NCI-H2196 treated with DMSO at 0.1 percent for 48 hours (cell line): ENCODE results near the gene OTOG.

Experiments used
- DNase-seq: peaks from one replicate; lab custom pipeline; 2025; ENCODE audit not compliant: unreplicated experiment; lab: John Stamatoyannopoulos, UW

The OTOG gene

DNA sequence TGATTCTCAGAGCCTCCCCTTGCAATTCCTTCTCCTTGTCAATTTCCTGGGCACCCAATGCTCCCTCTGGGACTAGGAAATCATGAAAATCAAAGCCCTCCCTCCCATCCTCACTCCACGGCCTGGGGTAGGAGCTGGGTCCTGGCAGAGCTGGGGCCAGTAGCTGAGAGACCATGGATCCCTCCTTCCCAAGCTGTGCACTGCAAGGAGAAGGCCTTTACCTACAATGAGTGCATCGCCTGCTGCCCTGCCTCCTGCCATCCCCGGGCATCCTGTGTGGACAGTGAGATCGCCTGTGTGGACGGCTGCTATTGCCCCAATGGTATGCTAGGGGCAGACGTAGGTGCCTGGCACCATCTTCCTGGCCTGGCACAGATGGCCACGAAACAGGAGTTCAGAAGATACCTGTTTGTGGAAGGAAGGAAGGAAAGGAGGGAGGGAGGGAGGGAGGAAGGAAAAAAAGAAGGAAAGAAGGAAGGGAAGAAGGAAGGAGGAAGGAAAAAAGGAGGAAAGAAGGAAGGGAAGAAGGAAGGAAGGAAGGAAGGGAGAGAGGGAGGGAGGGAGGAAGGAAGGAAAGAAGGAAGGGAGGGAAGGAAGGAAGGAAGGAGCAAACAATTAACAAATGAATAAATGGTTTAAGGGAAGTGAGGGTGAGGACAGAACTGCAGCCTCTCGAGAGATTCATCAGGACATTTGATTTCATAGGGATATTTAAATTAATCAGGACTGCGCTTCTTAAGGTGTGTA is 12.5 kb downstream of the OTOG start:
- no peak for DNase-seq

DNA sequence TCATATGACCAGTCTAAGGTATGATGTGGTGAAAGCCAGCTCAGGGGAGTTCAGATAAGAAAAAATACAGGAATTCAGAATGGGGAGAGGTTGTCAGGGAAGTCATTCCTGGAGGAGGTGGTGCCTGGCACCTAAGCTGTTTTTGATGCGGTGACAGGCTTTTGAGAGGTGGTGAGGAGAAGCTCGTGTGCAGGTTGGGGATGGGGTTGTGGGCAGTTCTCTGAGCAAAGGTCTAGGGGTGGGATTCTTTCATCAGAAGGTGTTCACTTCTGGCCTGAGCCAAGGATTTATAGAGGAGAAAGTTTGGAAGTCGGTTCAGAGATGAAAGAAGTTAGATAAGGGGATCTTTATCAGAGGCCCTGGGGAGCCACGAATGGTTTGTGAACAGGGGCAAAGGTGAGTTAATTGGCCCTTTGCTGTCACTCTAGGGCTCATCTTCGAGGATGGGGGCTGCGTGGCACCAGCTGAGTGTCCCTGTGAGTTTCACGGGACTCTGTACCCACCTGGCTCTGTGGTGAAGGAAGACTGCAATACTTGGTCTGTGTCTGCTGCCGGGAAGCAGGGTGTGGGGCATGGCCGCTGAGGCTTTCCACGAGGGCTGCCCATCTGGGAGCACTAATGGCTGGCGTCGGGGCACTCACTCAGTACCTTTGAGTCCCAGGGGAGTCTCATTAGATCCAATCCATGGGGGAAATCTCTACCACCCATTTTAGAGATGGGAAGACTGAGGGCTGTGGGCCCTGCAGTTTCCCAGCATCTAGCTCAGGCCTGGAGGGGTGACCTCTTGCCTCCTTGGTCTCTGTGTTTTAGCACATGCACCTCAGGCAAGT is 13.4 kb downstream of the OTOG start:
- DNase-seq, result no peak

DNA sequence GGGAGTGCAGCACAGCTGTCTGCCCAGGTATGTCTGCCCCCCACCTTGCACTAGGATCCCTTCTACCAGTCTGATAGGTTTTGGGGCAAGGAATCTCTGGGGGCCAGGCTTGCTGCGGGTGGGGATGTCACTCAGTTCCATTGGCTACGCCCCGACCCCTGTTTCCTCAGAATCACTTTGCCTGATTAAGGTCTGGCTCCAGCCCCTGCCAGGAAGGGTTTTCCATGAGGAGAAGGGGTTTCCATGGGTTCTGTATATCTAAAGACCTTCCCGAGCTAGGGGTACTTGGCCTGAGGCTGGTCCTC is 14.0 kb downstream of the OTOG start:
- DNase-seq, result no peak

DNA sequence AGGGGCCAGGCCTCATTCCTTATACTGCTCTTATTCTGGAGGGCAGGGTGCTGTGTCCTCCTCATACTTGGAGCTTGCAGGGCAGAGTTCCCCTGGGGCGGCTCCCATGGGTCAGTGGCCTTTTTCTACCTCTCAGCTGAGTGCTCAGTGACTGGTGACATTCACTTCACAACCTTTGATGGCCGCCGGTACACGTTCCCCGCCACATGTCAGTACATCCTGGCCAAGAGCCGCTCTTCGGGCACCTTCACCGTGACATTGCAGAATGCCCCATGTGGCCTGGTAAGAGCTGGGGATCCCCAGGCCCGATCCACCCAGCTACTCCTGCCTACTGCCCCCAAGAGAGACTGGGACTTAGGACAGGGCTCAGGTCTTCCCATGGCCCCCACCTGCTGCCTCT is 14.5 kb downstream of the OTOG start:
- DNase-seq, result no peak

DNA sequence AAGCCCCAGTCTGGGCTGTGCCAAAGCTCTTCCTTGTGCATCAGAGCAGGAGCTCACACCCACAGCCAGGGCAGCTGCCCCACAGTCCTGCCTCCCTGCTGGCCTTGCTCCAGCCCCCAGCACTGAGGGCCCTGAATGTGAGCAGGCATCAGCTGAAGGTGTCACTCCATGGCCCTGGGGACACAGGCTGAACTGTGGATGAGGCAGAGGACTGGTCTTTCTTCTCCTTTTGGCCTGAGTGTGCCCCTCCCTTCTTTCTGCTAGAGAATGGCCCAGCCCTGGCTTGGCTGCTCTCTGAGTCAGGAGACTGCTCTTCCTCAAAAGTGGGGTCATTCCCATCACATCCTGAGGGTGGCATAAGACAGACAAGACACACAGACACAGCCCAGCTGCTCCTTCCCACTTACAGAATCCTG is 16.2 kb downstream of the OTOG start:
- no peak for DNase-seq

DNA sequence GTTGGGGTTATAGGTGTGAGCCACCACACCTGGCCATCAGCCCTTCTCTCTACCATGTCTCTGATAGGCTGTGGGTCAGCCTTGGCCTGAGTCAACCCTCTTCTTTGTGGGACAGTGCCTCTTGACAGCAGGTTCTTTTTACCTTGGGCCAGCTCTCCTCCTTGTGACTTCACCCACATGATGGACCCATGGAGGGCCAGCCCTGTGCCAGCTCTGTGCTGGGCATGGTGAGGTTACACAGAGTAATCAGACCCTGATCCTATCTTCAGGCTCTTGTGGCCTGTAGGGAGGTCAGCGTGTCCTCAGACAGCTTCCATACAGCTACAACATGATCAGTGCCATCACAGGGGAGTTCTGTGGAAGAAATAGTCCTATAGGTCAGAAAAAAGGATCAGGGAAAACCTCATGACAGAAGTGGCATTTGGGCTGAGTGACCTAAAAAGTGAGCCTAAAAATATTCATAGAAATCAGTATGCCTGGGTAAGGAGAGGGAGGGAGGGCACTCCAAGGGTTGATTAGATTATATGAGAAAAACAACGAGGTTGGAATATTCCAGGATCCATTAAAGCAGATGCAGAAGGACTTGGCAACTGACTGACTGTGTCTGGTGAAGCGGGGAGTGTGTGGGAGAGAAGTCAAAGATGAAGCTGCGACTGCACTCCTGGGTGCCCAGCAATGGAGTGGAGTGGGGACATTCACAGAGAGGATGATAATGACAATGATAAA is 17.1 kb downstream of the OTOG start:
- no peak for DNase-seq

DNA sequence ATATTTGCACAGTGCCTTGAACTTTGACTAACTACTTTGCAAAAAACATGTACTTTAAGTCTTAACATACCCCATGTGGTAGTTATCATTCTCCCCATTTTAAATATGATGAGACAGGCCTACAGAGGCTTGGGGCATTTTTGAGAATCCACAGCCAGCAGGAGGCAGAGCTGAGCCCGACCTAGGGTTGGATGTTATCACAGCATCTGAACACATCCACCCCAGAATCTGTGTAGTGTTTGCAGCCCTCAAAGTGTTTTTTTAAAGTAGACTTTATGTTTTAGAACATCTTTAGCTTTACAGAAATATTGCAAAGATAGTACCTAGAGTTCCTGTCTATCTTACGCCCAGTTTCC is 17.6 kb downstream of the OTOG start:
- no peak for DNase-seq

DNA sequence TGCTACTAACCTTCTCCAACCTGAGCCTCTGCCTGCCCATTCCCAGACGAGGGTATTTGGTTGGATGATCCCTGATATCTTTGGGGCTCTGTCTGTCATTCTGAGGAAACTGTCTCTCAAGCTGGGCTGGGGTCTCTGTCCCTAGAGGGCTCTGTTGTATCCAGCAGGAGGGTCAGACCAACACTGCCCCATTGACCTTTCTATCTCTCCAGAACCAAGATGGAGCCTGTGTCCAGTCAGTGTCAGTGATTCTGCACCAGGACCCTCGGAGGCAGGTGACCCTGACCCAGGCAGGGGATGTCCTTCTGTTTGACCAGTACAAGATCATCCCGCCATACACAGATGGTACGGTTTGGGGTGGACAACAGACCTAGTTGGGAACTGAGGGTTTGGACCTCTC is 21.9 kb downstream of the OTOG start:
- DNase-seq, result no peak

DNA sequence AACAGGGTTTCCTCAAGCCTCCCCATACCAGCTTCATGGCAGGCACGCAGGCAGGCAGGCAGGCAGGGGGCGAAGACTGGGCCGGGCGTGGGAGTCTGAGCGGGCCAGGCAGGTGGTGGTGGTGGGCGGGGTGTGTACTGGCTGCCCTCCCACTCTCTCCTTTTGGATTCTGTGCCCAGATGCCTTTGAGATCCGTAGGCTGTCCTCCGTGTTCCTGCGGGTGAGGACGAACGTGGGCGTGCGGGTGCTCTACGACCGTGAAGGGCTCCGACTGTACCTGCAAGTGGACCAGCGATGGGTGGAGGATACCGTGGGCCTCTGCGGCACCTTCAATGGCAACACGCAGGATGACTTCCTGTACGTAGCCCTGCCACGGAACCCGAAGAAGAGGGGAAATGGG is 23.0 kb downstream of the OTOG start:
- DNase-seq, result no peak

DNA sequence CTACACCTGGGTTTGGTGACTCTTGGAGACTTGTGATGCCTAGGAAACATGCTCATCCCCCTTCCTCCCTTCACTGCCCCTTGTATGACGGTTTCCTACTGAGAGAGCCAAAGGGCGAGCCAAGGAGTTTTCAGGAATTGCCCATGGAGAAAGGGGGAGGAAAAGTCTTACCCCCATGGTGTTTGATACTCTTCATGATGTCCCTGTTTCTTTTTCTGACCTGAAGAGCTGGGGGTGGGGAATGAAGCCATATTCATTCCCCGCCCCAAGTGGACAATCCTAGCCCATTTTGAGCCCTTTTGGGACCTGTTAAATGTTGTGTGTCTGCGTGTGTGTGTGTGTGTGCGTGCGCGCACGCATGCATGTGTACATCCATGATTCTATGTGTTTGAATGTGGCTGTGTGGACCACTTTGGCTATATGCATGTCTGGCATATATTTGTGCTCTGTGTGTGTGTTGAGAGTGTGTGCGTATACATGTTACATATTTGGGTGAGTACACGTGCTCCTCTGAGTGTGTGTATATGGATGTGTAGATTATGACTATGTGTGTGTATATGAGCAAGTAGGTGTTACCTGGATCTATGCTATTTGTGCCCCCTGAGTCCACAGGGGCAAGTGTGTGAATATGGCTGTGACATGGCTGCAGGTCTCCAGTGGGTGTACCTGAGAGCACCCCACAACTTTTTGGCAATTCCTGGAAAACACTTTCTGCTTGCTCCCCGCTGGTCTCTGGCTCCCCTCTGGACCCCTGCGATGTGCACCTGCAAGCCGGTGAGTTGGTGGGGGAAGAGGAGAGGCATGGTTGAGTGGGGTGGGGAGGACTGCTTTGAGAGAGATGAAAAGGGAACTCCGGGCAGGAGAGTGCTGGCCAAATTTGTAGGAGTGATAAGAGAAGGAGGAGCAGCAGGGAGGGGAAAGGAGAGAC is 24.6 kb downstream of the OTOG start:
- DNase-seq, result no peak

DNA sequence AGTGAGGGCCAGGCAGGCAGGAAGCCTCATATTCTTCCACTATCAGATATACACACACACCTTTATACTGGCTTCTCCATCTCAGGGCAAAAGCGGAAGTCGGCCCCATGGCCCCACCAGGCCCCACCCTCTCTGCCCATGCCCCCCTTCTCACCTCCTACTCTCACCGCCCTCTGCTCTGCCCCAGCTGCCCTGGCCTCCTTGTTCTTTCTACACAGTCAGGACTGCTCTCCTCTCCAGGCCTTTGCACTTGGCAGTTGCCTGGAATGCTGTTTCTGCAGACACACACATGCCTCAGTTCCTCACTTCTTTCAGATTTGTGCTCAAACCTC is 25.3 kb downstream of the OTOG start:
- DNase-seq, result no peak

DNA sequence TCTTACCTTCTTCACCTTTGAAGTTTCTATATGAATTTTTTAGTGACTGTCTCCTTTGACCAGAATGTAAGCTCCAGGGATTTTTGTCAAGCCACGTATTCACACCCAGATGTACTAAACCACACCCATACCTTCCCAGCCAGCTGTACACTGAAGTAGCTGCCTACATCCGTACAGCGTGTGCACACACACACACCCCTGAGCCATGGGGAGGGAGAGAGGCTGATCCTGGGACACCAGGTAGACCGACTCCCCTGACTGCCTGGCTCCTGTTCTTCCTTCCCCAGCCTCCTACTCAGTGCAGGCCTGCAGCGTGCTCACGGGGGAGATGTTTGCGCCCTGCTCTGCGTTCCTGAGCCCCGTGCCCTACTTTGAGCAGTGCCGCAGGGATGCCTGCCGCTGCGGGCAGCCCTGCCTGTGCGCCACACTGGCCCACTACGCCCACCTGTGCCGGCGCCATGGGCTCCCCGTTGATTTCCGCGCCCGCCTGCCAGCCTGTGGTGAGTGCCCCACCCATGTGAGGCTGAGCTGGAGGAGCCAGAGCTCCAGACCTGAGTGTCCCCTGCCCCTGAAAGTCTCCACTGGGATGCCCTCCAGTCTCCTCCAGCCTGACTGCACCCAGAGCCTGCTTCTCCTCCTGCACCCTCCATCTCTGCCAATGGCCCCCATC is 25.9 kb downstream of the OTOG start:
- DNase-seq, result no peak

DNA sequence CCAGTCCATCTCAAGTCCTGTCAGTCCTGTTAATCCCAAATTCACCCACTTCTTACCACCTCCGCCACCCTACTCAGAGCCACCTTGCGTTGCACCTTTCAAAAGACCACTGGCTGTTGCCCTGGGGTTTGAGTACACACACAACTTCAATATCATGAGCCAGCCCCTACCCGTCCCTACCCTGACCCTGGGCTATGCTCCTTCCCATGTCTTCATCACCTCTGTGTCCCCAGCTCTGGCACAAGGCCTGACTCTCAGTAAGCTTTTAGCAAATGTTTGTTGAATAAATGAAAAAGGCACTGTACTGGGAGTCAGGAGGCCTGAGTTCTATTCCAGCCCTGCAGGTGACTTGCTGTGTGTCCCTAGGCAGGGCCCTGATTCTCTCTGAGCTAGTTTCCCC is 26.5 kb downstream of the OTOG start:
- DNase-seq, result no peak

DNA sequence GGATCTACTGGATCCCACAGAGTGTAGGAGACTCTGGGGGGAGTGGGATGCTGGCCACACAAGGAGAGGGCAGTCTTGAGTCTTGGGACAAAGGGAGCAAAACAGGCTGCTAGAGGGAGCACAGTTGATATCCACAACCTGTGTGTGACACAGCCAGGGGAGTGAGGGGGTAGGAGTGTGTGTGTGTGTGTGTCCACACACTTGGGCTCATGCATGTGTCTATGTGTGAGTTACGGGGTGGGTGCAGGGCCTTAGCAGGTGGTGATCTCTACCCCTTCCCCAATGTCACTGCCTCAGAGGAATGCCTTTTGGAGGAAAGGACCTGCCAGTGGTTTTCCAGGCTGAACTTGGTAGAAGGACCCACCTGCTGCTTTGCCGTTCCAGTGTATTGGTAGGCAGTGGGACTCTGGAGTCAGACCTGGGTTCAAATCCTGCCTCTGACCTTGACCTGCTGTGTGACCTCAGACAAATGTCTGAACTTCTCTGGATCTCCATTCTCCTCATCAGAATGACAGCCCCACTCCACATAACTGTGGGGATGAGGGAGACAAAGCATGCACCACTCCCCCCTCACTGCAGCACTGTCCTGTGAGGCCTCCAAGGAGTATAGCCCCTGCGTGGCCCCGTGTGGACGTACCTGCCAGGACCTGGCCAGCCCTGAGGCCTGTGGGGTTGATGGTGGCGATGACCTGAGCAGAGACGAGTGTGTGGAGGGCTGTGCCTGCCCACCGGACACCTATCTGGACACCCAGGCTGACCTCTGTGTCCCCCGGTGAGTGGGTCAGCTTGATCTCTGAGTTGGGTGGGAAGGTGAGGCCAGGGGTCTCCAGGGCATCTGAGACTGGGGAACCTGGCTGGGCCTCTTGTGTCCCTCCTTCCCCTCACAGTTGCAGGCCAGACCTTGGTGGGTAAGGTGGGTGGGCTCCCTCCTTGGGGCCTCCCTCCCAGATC is 27.4 kb downstream of the OTOG start:
- no peak for DNase-seq

DNA sequence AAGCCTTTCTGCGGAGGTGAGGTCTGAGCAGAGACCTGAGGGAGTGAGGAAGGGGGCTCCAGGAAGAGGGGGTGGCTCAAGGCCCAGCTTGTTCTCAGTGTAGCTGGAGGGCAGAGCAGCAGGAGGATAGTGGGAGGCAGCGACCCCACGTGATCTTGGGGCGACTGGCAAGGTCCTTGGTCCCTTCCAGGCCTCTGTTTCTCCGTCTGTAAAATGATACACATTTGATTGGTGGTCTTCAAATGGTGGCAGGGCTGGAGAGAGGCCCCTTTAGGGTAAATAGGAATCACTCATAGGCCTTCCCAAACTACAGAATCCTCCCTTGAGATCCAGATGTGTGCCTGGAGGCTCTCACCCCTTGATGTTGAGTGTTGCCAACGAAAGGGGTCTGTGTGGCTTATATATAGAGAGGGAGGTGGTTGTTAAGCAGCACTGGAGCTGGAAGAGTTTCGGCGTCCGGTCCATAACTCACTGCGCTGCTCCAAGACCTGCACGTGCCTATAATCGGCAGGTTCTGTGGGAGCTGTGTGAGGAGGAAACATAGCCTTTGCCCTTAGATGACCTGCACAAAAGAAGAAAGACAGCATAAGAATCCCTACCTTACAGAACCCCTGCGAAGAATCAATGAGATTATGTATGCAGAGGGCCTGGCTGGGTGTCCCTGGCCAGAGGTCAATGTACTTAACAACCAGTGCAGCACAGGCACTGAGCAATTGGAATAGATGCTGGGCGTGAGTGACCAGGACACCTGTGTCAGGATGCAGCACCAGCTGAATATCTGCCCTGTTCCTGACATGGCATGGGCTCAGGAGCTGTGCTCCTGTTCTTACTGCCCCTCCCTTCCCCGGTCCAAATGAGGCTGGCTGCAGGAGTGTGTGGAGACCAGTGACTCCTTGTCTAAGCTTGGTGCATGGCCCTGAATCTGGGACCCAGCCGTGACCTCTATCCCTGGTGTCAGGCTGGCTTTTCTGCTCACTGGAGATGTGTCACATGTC is 28.7 kb downstream of the OTOG start:
- DNase-seq, result no peak

DNA sequence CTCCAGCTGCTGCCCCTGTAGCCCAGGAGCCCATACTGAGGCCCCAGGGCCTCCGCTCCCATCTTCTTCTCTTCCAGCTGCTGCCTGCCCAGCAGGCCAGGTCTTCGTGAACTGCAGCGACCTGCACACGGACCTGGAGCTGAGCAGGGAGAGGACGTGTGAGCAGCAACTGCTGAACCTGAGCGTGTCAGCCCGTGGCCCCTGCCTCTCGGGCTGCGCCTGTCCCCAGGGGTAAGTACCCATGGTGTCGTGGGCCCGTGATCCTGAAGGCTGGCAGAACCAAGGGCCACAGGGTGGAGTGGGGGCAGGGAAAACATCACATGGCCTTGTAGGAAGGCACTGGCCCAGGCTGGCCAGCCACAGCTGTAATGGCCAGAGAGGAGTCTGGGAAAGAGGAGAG is 31.2 kb downstream of the OTOG start:
- no peak for DNase-seq

DNA sequence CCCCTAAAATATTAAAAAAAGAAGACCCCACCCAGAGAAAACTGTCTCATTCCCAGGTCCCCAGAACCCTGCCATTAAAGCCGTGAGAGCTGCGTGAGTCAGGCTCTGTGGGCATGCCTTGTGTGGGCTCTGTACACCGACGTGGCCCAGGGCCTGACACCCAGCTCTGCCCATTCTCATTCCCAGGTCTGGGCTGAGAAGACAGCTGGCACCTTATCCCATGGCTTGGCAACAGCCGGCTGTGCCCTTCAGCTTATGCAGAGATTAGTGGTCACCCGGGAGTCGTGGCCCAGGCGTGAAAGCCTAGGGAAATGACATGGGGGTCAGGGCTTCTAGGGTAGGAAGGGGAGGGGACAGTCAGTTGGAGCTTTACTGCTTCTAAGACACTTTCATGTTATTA is 31.9 kb downstream of the OTOG start:
- no peak for DNase-seq

DNA sequence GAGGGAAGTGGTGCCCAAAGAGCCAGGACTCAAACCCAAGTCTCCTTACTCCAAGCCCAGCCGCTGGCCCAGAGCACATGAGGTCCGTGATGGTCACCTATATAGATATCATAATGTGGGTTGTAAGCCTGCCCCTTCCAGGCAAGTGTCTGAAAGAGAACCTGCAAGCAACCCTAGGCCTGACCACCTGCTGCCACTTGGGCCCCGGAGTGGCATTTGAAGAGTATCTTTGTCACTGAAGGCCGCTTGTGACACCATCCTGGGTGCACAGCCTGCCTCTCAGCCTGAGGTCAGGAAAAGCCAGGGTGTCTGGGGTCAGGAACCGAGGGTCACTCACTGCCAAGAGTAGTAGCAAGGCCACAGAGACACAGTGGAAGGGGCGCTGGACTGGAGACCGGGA is 32.4 kb downstream of the OTOG start:
- DNase-seq, result no peak
